Left lobe of liver (tissue), 2 donors: Measurements from ENCODE around the gene TMEM129. TPM values are rescaled to one million over a fixed set of nuclear protein-coding genes. Genes with fewer than 3 reads are reported as not detected.
"Not testable (repeated sequence)": the region's sequence is repeated elsewhere in the genome, so short reads cannot be mapped to it uniquely, and the experiment has no call there.

Experiments
- ATAC-seq: fragments of 200-7000 bp; cut with Tn5 transposase; one replicate; pipeline ENCODE4 v1.9.1; 2020; ENCODE audit warnings: mild to moderate bottlenecking, moderate library complexity
- DNase-seq: peaks from one replicate; pipeline ENCODE4 v3.0.0-alpha.2; 2020; ENCODE audit warnings: low spot score
- total RNA-seq: library from RNA; stranded (reverse); gene quantifications from one replicate; pipeline ENCODE4 v1.2.1, GENCODE V29; 2021
- donor health status: DM: no; HTN: no; CAD: no; lungs with moderate emphysema.
- donor health status: DM: no; HTN: yes; CAD: no.

Gene TMEM129
- total RNA-seq, 1 donor from 2014 or later: 30.3 TPM

DNA sequence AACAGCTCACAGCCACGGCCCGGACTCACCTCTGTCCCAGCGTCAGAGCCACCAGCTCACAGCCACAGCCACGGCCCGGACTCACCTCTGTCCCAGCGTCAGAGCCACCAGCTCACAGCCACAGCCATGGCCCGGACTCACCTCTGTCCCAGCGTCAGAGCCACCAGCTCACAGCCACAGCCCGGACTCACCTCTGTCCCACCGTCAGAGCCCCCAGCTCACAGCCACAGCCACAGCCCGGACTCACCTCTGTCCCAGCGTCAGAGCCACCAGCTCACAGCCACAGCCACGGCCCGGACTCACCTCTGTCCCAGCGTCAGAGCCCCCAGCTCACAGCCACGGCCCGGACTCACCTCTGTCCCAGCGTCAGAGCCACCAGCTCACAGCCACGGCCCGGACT, 50.1 kb downstream of the TMEM129 start:
- not testable (repeated sequence) for ATAC-seq, DNase-seq

DNA sequence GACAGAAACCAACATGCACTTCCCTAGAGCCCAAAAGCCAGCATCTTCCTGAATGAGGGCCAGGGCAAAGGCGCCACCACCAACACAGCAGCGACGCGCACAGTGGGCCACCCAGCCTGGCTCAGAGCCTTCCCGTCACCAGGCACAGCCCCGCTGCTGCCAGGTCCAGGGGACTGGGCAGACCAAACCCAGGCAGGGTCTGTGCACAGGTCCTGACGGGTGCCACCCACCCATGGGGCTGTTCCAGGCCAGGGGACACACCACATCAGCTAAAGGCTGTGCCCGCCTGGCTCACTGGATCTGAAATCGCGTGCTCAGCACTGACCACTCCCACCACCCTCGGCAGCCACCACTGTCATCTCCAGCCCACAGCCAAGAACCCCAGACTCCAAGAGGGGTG, 50.8 kb downstream of the TMEM129 start:
- no peak for DNase-seq
- ATAC-seq: no peak

DNA sequence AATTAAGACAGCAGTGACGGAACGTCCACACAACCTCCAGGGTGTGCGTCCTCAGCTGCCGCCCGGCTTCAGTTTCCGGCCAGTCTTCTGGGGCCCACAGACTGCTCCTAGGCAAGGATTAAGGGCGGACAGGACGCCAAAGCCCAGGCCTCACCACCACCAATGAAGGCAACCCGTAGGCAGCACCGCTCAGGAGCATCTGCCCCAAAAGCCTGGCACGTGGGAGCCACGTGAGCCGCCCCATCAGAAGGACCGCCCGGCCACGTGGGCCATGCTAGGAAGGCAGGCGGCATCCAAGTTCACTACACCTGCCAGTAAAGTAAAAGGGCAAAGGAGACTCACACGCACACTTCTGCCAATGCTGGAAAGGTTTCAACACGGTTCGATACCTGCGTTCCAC, 51.3 kb downstream of the TMEM129 start:
- ATAC-seq (no peak), DNase-seq (no peak)

DNA sequence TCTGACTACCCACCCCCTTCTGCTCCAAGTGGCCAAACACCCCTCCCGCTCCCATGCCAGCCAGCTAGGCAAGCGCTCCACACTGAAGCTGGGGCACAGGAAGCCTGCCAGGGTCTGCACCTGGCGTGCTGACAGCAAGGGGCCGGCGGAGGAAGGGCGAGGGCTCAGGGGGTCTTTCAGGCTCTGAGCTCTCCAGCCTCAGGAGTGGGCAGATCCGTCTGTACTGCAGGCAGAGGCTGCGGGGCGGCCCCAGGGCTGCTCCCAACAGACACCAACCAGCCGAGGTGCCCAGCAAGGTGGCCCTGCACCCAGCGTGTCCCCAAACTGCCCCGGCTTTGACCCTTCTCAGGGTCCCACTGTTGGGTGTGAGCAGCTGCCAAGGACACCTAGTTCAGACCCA, 51.9 kb downstream of the TMEM129 start:
- ATAC-seq (no peak), DNase-seq (no peak)

DNA sequence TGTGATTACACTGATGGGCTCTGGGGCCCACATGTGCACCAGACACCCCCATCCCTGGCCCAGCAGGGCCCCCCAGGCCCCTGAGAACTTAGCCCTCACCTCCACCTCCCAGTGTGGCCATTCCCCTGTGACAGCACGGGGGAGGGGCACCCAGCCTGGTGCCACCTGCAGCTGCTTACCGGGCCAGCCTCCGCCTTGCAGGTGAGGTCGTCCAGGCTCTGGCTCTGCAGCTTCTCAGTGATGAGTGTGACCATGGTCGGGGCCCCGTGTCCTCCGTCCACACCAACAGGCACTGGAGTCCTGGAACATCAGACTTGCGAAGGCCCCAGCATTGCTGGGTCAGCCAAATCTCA, 52.7 kb downstream of the TMEM129 start:
- DNase-seq: no peak

DNA sequence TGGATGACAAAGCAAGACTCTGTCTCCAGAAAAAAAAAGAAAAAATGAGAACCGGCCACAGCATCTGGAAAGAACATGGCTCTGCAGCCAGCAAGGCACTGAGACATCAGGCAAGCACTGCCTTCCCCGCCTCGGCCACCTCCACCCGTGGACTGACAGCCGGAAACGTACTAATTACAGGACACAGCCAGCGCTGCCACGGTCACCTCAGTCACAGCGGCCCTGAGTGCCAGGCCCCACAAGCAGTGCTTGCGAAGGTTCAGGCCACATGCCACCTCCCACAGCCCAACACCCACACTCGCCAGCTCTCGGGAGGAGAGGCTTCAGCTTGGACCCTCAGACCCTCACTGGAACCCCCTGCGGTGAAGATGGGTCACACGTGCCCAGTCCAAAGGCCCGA, 53.9 kb downstream of the TMEM129 start:
- no peak for DNase-seq

More for the DNA sequence above, 52.7 kb downstream of the TMEM129 start:
- no peak for ATAC-seq

DNA sequence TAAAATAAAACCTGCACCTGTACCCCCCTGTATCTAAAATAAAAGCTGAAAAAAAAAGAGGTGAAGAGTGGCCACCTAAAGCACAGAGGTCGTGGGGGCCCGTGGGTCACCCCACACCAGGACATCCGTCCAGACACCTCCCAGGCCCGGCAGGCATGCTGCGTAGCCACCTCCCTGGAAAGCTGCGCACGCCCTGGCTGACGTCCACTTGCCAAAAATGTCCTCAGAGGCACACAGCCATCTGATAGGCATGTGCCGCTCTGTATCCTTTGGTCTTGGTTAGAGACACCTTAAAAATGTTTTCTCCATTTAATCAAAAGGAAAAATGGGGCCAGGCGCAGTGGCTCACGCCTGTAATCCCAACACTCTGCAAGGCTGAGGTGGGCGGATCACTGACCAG, 54.7 kb downstream of the TMEM129 start:
- DNase-seq (no peak), ATAC-seq (peak; percentile 22)

More for the DNA sequence above, 53.9 kb downstream of the TMEM129 start:
- ATAC-seq: no peak

Other genes with a start within 250 kb of the TMEM129 start
- gene FAM53A, start 37.0 kb downstream of the TMEM129 start, total RNA-seq: 2.2 TPM
- gene SLBP, start 9.0 kb downstream of the TMEM129 start, total RNA-seq: 12.3 TPM
- gene TACC3, start 198 bp upstream of the TMEM129 start, total RNA-seq: 4.5 TPM
- gene FGFR3, start 72.0 kb upstream of the TMEM129 start, total RNA-seq: 48.5 TPM
- 28.1 TPM for gene LETM1, start 134.8 kb upstream of the TMEM129 start, total RNA-seq
- 13.5 TPM for gene NSD2, start 150.1 kb upstream of the TMEM129 start, total RNA-seq